Activated CD8-positive, alpha-beta memory T cell treated with anti-CD3 and anti-CD28 coated beads, Interleukin-2, amount 50 U/mL, for 24 hours (primary cell): ENCODE results near the gene SELENOT.

Experiments
- DNase-seq: peaks from one replicate; pipeline ENCODE4 v3.0.0-alpha.2; 2020; ENCODE audit errors: extremely low read depth

Gene SELENOT

DNA sequence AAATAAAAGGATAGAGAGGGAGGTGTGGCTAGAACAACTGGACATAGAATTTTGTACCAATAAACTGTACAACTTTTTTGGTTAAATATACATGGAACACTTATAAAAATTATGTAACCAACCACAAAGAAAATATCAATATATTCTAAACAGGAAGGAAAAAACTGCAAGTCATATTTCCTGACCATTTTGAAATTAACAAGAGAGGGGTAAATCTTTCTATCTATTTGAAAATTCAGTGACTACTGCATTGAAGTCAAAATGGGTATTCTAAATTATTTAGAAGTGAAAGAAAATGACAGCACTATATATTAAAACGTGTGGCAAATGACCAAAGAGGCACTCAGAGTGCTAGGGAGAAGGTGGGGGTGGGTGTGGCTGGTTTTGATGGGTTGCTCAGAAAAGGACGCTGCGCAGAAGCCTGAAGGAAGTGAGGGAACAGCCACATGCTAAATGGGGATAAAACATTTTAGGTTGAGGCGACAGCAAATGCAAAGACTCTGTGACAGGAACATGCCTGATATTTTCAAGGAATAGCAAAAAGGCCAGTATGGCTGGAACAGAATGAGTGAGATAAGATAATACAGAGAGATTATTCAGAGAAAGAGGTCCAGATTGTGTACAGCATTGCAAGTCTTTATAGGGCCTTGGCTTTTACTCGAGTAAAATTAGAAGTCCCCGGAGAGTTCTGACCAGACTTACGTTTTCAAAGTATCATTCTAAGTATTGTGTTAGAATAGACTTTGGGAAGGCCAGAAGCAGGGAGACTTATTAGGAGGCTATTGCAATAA is 59.5 kb downstream of the SELENOT start:
- no peak for DNase-seq

GRCh38 chr3:150663461-150663860 is 60.3 kb downstream of the SELENOT start:
- no peak for DNase-seq

- DNase-seq, result no peak
Observed at GRCh38 chr3:150666167-150666566, 63.0 kb downstream of the SELENOT start.

DNA sequence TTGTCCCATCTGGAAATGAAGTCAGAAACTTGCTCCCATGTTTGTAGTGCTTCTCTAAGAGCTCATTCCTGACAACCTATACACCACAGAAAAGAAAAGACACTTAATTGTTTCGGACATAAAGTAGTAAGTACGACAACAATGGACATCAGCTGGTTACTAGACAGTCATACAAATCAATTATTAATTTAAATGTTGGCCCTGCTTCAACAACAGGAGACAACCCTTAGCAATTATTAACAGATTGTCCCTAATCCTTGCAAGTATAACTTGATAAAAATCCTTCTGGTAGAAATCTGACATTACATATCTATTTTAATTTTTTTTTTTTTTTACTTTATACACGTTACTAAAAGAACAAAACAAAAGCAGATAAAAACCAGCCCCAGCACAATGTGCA is 70.8 kb downstream of the SELENOT start:
- DNase-seq, result no peak

DNA sequence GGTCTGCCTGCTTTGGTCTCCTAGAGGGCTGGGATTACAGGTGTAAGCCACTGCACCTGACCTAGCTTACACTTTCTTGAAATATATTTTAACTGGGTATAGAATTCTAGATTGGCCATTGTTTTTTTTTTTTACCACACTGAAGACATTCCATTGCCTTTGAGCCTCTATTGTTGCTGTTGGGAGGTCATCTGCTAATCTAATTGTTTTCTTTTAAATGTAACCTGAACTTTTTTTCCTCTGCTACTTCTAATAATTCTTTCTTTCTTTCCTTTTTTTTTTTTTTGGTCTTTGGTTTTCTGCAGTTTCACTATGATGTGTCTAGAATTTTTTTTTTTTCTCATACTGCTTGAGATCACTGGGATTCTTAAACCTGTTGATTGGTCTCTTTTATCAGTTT is 72.5 kb downstream of the SELENOT start:
- no peak for DNase-seq
